Loucy (cell line): ENCODE measurements around the gene LRRC19.

Experiments
- H2AFZ ChIP-seq: fragments of 200-600 bp; sonication (generic); 2 replicates; pipeline ENCODE4 v1.6.0; 2016; ENCODE audit warnings: antibody characterized with exemption, mild to moderate bottlenecking, low read length, moderate library complexity
- H3F3A ChIP-seq: fragments of 200-600 bp; 2 replicates; pipeline ENCODE4 v1.6.0; 2016; ENCODE audit warnings: antibody characterized with exemption, low read depth, mild to moderate bottlenecking
- H3K27me3 ChIP-seq: fragments of 200-600 bp; sonication (generic); 2 replicates; pipeline ENCODE4 v1.6.1; 2014; ENCODE audit warnings: low read length, mild to moderate bottlenecking; ENCODE audit not compliant: insufficient read depth, poor library complexity, severe bottlenecking
- H3K36me3 ChIP-seq: fragments of 200-600 bp; sonication (generic); 2 replicates; pipeline ENCODE4 v1.6.1; 2016; ENCODE audit warnings: low read length; ENCODE audit not compliant: insufficient read depth
- H3K4me1 ChIP-seq: fragments of 200-600 bp; sonication (generic); 2 replicates; pipeline ENCODE4 v1.5.1; 2014; ENCODE audit warnings: low read length, mild to moderate bottlenecking; ENCODE audit not compliant: insufficient read depth, poor library complexity, severe bottlenecking
- H3K4me2 ChIP-seq: fragments of 200-600 bp; sonication (generic); 2 replicates; pipeline ENCODE4 v1.6.0; 2014; ENCODE audit warnings: antibody characterized with exemption, low read length, low read depth, mild to moderate bottlenecking; ENCODE audit not compliant: poor library complexity, severe bottlenecking
- H3K4me3 ChIP-seq: fragments of 200-600 bp; sonication (generic); 2 replicates; pipeline ENCODE4 v1.5.1; 2014; ENCODE audit warnings: low read length, mild to moderate bottlenecking, mixed read lengths; ENCODE audit not compliant: poor library complexity, severe bottlenecking
- H3K79me2 ChIP-seq: fragments of 200-600 bp; sonication (generic); 2 replicates; pipeline ENCODE4 v1.6.1; 2014; ENCODE audit warnings: low read length; ENCODE audit not compliant: insufficient read depth
- H3K9ac ChIP-seq: fragments of 200-600 bp; sonication (generic); 2 replicates; pipeline ENCODE4 v1.6.0; 2014; ENCODE audit warnings: mild to moderate bottlenecking, low read depth, low read length, moderate library complexity; ENCODE audit not compliant: poor library complexity, severe bottlenecking
- H3K9me2 ChIP-seq: fragments of 200-600 bp; sonication (generic); replicated peaks from 2 replicates; pipeline ENCODE4 v1.6.1; 2016; ENCODE audit warnings: low read depth, low read length, mixed read lengths
- H3K9me3 ChIP-seq: fragments of 200-600 bp; sonication (generic); 2 replicates; pipeline ENCODE4 v1.6.1; 2014; ENCODE audit warnings: mild to moderate bottlenecking, antibody characterized with exemption, low read length, low read depth; ENCODE audit not compliant: insufficient read depth
- H4K20me1 ChIP-seq: fragments of 200-600 bp; sonication (generic); 2 replicates; pipeline ENCODE4 v1.6.0; 2014; ENCODE audit warnings: antibody characterized with exemption, low read length, mild to moderate bottlenecking; ENCODE audit not compliant: insufficient read depth, poor library complexity, severe bottlenecking
- CTCF ChIP-seq: fragments of 200-600 bp; sonication (generic); conservative IDR thresholded peaks from 2 replicates; pipeline ENCODE4 v1.5.1; 2014; ENCODE audit warnings: mild to moderate bottlenecking, antibody characterized with exemption, low read length
- EZH2phosphoT487 ChIP-seq: fragments of 200-600 bp; IDR thresholded peaks from 2 replicates; pipeline ENCODE4 v1.6.1; 2018; ENCODE audit warnings: antibody characterized with exemption, mild to moderate bottlenecking, moderate library complexity, borderline replicate concordance

LRRC19 gene

GRCh38 chr9:27053369-27054022 lies 48.0 kb upstream of the LRRC19 start:
- H3K4me2 ChIP-seq: no peak overlapping the region
- H3K9me3 ChIP-seq: no peaks in the 10 kb centered on the region
- no peaks in the 10 kb centered on the region for H3K9me2 ChIP-seq
- H2AFZ ChIP-seq: no peak overlapping the region
- H3K4me3 ChIP-seq: no peak overlapping the region
- TF ChIP-seq EZH2phosphoT487 (no peak), CTCF (no peak)
- H3K36me3 ChIP-seq: no peaks in the 10 kb centered on the region
- H3K9ac ChIP-seq: no peak overlapping the region
- no peaks in the 10 kb centered on the region for H3K27me3 ChIP-seq
- H4K20me1 ChIP-seq: no peaks in the 10 kb centered on the region
- no peaks in the 10 kb centered on the region for H3F3A ChIP-seq
- H3K79me2 ChIP-seq: no peaks in the 10 kb centered on the region
- no peaks in the 10 kb centered on the region for H3K4me1 ChIP-seq

GRCh38 chr9:27047136-27047535 lies 41.7 kb upstream of the LRRC19 start:
- H3K36me3 ChIP-seq: no peaks in the 10 kb centered on the region
- H3K27me3 ChIP-seq: no peaks in the 10 kb centered on the region
- H3K9me2 ChIP-seq: no peaks in the 10 kb centered on the region
- no peaks in the 10 kb centered on the region for H3K4me1 ChIP-seq
- H3K9ac ChIP-seq: no peak overlapping the region
- no peaks in the 10 kb centered on the region for H3F3A ChIP-seq
- H2AFZ ChIP-seq: no peak overlapping the region
- H3K79me2 ChIP-seq: no peaks in the 10 kb centered on the region
- H3K4me2 ChIP-seq: no peak overlapping the region
- no peak for TF ChIP-seq CTCF
- no peak for TF ChIP-seq EZH2phosphoT487
- no peaks in the 10 kb centered on the region for H4K20me1 ChIP-seq
- no peak overlapping the region for H3K4me3 ChIP-seq
- H3K9me3 ChIP-seq: no peaks in the 10 kb centered on the region

GRCh38 chr9:27043176-27043575 lies 37.7 kb upstream of the LRRC19 start:
- H3K79me2 ChIP-seq: no peaks in the 10 kb centered on the region
- no peak overlapping the region for H3K4me3 ChIP-seq
- no peaks in the 10 kb centered on the region for H3F3A ChIP-seq
- H3K9me3 ChIP-seq: no peaks in the 10 kb centered on the region
- H4K20me1 ChIP-seq: no peaks in the 10 kb centered on the region
- TF ChIP-seq EZH2phosphoT487 (no peak), CTCF (no peak)
- H3K4me1 ChIP-seq: no peaks in the 10 kb centered on the region
- no peaks in the 10 kb centered on the region for H3K9me2 ChIP-seq
- no peak overlapping the region for H3K9ac ChIP-seq
- no peak overlapping the region for H2AFZ ChIP-seq
- no peaks in the 10 kb centered on the region for H3K27me3 ChIP-seq
- H3K36me3 ChIP-seq: no peaks in the 10 kb centered on the region
- no peak overlapping the region for H3K4me2 ChIP-seq
